MM.1S (cell line): Measurements from ENCODE around the gene CHMP6.

ENCODE experiments used
- CTCF ChIP-seq: fragments of 300-600 bp; sonication (generic); IDR thresholded peaks from 2 replicates; pipeline ENCODE4 v1.5.1; 2016; ENCODE audit warnings: antibody characterized with exemption, low read length, mixed read lengths
- EZH2phosphoT487 ChIP-seq: fragments of 300-600 bp; sonication (generic); IDR thresholded peaks from 2 replicates; pipeline ENCODE4 v1.6.1; 2018; ENCODE audit warnings: antibody characterized with exemption, low read length

- TF ChIP-seq EZH2phosphoT487 (no peak), CTCF (no peak)
These were observed 14.5 kb upstream of the CHMP6 start for GRCh38 chr17:80977172-80977571.
